Measurements from ENCODE around the gene CADPS2.

Gene CADPS2

GRCh38 chr7:122831436-122831835 is 54.8 kb downstream of the CADPS2 start:
- no peak for TF ChIP-seq CTCF (IDR thresholded peaks at IDR 0.05)
- H3K36me3 ChIP-seq: no peaks in the 10 kb centered on the region
- no peak overlapping the region for H3K27ac ChIP-seq
- H3K27me3 ChIP-seq: no peaks in the 10 kb centered on the region
- no peaks in the 10 kb centered on the region for H3K4me1 ChIP-seq (ENCODE audit: control insufficient read depth in 1 of 2, insufficient read depth in 1 of 2, low read depth in 1 of 2, low read length in 1 of 2)
- H3K4me3 ChIP-seq (ENCODE audit: low read depth in 1 of 2, low read length in 1 of 2): no peak overlapping the region
- H3K9me3 ChIP-seq: no peaks in the 10 kb centered on the region

GRCh38 chr7:122829962-122830361 is 56.3 kb downstream of the CADPS2 start:
- no peak for TF ChIP-seq CTCF (IDR thresholded peaks at IDR 0.05)
- Histone ChIP-seq H3K27me3 (no peaks in the 10 kb centered on the region), H3K4me3 (ENCODE audit: low read depth in 1 of 2, low read length in 1 of 2) (no peak overlapping the region), H3K4me1 (ENCODE audit: control insufficient read depth in 1 of 2, insufficient read depth in 1 of 2, low read depth in 1 of 2, low read length in 1 of 2) (no peaks in the 10 kb centered on the region), H3K36me3 (no peaks in the 10 kb centered on the region), H3K27ac (no peak overlapping the region), H3K9me3 (no peaks in the 10 kb centered on the region)

- no peak for TF ChIP-seq CTCF (IDR thresholded peaks at IDR 0.05)
- Histone ChIP-seq H3K4me1 (ENCODE audit: control insufficient read depth in 1 of 2, insufficient read depth in 1 of 2, low read depth in 1 of 2, low read length in 1 of 2) (no peaks in the 10 kb centered on the region), H3K36me3 (no peaks in the 10 kb centered on the region), H3K27ac (no peak overlapping the region), H3K9me3 (no peaks in the 10 kb centered on the region), H3K4me3 (ENCODE audit: low read depth in 1 of 2, low read length in 1 of 2) (no peak overlapping the region), H3K27me3 (no peaks in the 10 kb centered on the region)
Measured at GRCh38 chr7:122827763-122828162, 58.5 kb downstream of the CADPS2 start.

GRCh38 chr7:122813845-122814244 is 72.4 kb downstream of the CADPS2 start:
- no peak overlapping the region for H3K27ac ChIP-seq
- no peaks in the 10 kb centered on the region for H3K36me3 ChIP-seq
- TF ChIP-seq CTCF (IDR thresholded peaks at IDR 0.05): no peak
- no peak overlapping the region for H3K4me3 ChIP-seq (ENCODE audit: low read depth in 1 of 2, low read length in 1 of 2)
- H3K4me1 ChIP-seq (ENCODE audit: control insufficient read depth in 1 of 2, insufficient read depth in 1 of 2, low read depth in 1 of 2, low read length in 1 of 2): no peaks in the 10 kb centered on the region
- H3K9me3 ChIP-seq: no peaks in the 10 kb centered on the region
- no peaks in the 10 kb centered on the region for H3K27me3 ChIP-seq

- H3K27me3 ChIP-seq: no peaks in the 10 kb centered on the region
- H3K4me1 ChIP-seq (ENCODE audit: control insufficient read depth in 1 of 2, insufficient read depth in 1 of 2, low read depth in 1 of 2, low read length in 1 of 2): no peaks in the 10 kb centered on the region
- no peaks in the 10 kb centered on the region for H3K36me3 ChIP-seq
- H3K9me3 ChIP-seq: no peaks in the 10 kb centered on the region
- H3K27ac ChIP-seq: no peak overlapping the region
- TF ChIP-seq CTCF (IDR thresholded peaks at IDR 0.05): no peak
- no peak overlapping the region for H3K4me3 ChIP-seq (ENCODE audit: low read depth in 1 of 2, low read length in 1 of 2)
Measured at GRCh38 chr7:122803851-122804250, 82.4 kb downstream of the CADPS2 start.

- Histone ChIP-seq H3K4me3 (ENCODE audit: low read depth in 1 of 2, low read length in 1 of 2) (no peak overlapping the region), H3K4me1 (ENCODE audit: control insufficient read depth in 1 of 2, insufficient read depth in 1 of 2, low read depth in 1 of 2, low read length in 1 of 2) (no peaks in the 10 kb centered on the region), H3K36me3 (no peaks in the 10 kb centered on the region), H3K27ac (no peak overlapping the region), H3K9me3 (no peaks in the 10 kb centered on the region), H3K27me3 (no peaks in the 10 kb centered on the region)
- TF ChIP-seq CTCF (IDR thresholded peaks at IDR 0.05): no peak
Measured at GRCh38 chr7:122803323-122803722, 82.9 kb downstream of the CADPS2 start.
